HL-60/S4 treated with phorbol 12-myristate 13-acetate at 8.2 ng/mL for 4 days and 3 days (cell line): ENCODE measurements around the gene VCP.

ENCODE experiments used
- in situ Hi-C: fragments of 300-500 bp; cut with MboI; formaldehyde crosslinking; loops from 2 replicates; pipeline ENCODE4 v1.15.0; 2022; ENCODE audit warnings: low sequenced_read_pairs

Gene VCP

GRCh38 chr9:35072461-35073278 lies at the start of gene VCP:
Gene VCP (minus strand): TSS chr9:35072625. CDS start chr9:35072353, 272 bp downstream.
- in situ Hi-C loops = loop anchor here (25.0 kb wide), 1 partner anchor 640 kb away; no protein-coding TSS in a partner anchor

GRCh38 chr9:35116898-35117551 lies 44.6 kb upstream of the VCP start:
- in situ Hi-C loops = loop anchor here (25.0 kb wide), 1 partner anchor 455 kb away; the partner anchor contains the start of genes CCL27 and IL11RA

GRCh38 chr9:35116539-35116897 lies 44.1 kb upstream of the VCP start:
- in situ Hi-C loops = loop anchor here (25.0 kb wide), 1 partner anchor 454 kb away; the partner anchor contains the start of genes CCL27 and IL11RA

GRCh38 chr9:35115680-35116538 lies 43.5 kb upstream of the VCP start, which contains the start of gene ATOSB:
Gene ATOSB (minus strand): TSS chr9:35115862. CDS start chr9:35108274, 7,588 bp downstream.
- in situ Hi-C loops = loop anchor here (25.0 kb wide), 1 partner anchor 454 kb away; the partner anchor contains the start of genes CCL27 and IL11RA

- in situ Hi-C loops = loop anchor here (25.0 kb wide), 1 partner anchor 453 kb away; the partner anchor contains the start of genes CCL27 and IL11RA
These were observed 42.6 kb upstream of the VCP start for GRCh38 chr9:35114840-35115628.

GRCh38 chr9:35114113-35114839 lies 41.9 kb upstream of the VCP start:
- in situ Hi-C loops = loop anchor here (25.0 kb wide), 1 partner anchor 452 kb away; the partner anchor contains the start of genes CCL27 and IL11RA

GRCh38 chr9:35112257-35113020 lies 40.0 kb upstream of the VCP start:
- in situ Hi-C loops = loop anchor here (25.0 kb wide), 1 partner anchor 450 kb away; the partner anchor contains the start of genes CCL27 and IL11RA

- in situ Hi-C loops = loop anchor here (25.0 kb wide), 1 partner anchor 449 kb away; the partner anchor contains the start of genes CCL27 and IL11RA
These were observed 38.8 kb upstream of the VCP start for GRCh38 chr9:35111001-35111933.

GRCh38 chr9:35110327-35110761 lies 37.9 kb upstream of the VCP start:
- in situ Hi-C loops = loop anchor here (25.0 kb wide), 1 partner anchor 448 kb away; the partner anchor contains the start of genes CCL27 and IL11RA

GRCh38 chr9:35108946-35109575 lies 36.6 kb upstream of the VCP start:
- in situ Hi-C loops = loop anchor here (25.0 kb wide), 1 partner anchor 447 kb away; the partner anchor contains the start of genes CCL27 and IL11RA

- in situ Hi-C loops = loop anchor here (25.0 kb wide), 1 partner anchor 446 kb away; the partner anchor contains the start of genes CCL27 and IL11RA
These were observed 36.0 kb upstream of the VCP start for GRCh38 chr9:35108461-35108860.

GRCh38 chr9:35107297-35108290 lies 35.2 kb upstream of the VCP start:
- in situ Hi-C loops = loop anchor here (25.0 kb wide), 1 partner anchor 445 kb away; the partner anchor contains the start of genes CCL27 and IL11RA

GRCh38 chr9:35106343-35106730 lies 33.9 kb upstream of the VCP start:
- in situ Hi-C loops = loop anchor here (25.0 kb wide), 1 partner anchor 444 kb away; the partner anchor contains the start of genes CCL27 and IL11RA

- in situ Hi-C loops = loop anchor here (25.0 kb wide), 1 partner anchor 443 kb away; the partner anchor contains the start of genes CCL27 and IL11RA
These were observed 33.3 kb upstream of the VCP start for GRCh38 chr9:35105571-35106342.
